Stimulated activated CD4-positive, alpha-beta T cell treated with anti-CD3 and anti-CD28 coated beads, Interleukin-1b, Interleukin-23, amount 100 ng/mL, for 4 hours (primary cell): ENCODE results near the gene ATP10A.

Source experiments
- DNase-seq, 2 donors: peaks; one replicate each; pipeline ENCODE4 v3.0.0-alpha.2; 2020; ENCODE audit warnings: low read depth in 2 of 2

ATP10A gene

GRCh38 chr15:25700916-25701315, 162.2 kb downstream of the ATP10A start:
- DNase-seq = no peak

DNA sequence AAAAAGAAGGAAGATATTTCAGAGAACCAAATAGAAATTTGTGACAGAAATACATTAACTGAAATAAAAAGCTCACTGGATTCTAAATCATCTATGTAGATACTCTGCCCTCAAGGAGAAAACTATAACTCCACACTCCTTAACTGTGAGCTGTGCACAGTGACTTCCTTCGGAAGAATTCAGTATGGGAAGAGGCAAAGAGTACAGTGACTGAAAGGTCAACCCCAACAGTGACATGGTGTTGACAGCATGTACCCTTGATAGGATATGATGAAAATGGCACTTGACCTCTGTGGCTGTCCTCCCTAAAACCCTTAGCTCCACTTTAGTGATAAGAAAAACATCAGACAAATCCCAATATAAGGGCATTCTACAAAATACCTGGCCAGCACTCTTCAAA, 165.5 kb downstream of the ATP10A start:
- no peak for DNase-seq

DNA sequence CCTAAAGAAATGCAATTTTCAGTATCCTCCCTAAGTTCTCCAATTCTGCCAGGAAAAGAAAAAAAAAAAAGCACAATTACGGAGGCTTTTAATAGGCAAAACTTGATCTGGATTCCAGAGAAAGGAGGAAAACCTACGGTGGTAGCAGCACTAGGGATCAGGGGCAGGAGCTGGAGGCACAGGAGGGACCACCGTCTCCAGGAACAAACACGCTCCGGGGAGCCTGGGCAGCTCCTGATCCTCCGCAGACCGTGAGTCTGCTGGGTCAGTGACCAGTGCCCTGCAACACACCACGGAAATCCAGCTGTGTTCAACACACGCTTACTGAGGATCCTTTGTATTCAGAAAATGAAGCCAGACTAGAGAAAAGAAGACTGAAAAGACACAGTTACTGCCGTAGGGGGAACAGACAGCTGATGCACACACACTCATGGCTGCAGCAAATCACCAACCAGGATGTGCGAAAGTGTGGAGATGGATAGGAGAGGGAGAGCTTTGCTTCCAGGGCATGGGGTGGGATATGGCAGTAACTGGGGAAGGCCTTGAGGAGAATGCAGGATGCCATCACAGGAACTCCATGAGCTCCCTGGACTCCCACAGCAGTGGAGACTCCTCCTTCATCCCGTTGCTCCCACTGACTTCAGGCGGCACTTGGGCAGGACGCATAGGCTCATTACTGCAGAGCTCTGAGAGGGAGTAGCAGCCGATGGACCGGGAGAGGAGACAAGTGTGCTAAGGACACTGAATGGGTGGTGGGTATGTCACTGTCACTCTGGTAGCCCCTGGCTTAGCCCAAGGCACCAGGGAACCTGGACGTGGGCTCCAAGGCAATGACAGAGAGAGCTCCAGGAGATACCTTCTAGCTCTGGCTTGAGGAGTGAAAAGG, 167.0 kb downstream of the ATP10A start:
- DNase-seq = no peak

GRCh38 chr15:25694823-25695312, 168.3 kb downstream of the ATP10A start:
- no peak for DNase-seq

DNA sequence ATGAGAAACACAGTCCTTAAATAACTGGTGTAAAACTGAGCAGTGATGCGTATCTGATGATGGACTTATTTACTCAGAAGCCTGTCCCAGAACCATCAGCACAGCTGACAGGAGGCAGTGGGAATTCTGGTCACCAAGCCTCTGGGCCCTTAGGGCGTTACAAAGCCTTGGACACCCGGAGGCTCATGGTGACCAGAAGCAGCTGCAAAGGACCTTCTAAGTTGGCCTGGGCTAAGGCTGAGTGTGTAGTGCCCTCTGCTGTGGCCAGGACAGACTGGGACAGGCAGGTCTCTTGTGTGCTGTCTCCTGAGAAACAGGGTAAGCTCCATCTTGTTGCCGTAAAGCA, 168.9 kb downstream of the ATP10A start:
- no peak for DNase-seq

DNA sequence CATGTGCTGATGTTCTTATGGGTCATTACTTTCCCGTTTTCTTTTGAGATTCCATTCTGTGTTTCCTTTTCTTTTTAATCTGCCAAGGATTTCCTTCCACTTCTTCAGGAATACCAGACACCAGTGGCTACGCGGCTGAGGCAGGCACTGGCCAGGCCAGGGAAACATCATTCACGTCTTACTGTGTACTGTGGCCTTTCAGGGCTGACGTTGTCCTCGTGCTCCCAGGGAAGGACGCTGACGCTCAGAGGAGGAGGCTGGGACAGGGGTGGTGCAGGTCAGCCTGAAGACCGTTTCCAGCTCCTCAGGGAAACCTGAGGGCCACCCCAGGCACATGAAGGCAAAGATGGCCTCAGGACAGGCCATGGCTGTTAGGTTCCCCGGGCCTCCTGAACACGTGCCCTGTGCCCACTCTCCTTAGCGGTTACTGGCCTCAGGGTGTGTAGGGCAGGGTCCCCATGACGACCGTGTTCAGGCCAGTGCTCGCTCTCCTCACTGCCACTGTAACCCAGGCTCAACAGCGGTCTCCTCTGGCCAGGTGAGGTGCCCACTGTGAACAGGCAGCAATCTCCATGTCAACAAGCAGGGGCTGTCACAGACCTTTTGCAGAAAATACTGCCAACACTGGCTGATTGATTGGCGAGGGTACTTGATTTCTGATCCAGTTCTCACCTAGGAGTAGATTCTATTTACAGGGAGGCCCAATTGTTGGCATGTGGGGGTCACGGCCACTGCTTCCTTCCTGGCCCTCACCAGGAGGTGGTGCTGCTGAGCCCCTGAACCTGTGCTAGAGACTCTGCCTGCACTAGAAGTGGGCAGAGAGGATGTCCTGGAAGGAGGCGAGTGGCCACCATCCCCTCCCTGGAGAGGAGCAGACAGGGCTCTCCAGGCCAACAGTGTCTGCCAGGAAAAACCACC, 169.5 kb downstream of the ATP10A start:
- DNase-seq = peak; percentile 8 to 24

- no peak for DNase-seq
Observed at GRCh38 chr15:25691544-25692430, 171.3 kb downstream of the ATP10A start.

GRCh38 chr15:25690673-25691543, 172.2 kb downstream of the ATP10A start:
- DNase-seq = no peak

GRCh38 chr15:25689592-25689991, 173.5 kb downstream of the ATP10A start:
- no peak for DNase-seq

DNA sequence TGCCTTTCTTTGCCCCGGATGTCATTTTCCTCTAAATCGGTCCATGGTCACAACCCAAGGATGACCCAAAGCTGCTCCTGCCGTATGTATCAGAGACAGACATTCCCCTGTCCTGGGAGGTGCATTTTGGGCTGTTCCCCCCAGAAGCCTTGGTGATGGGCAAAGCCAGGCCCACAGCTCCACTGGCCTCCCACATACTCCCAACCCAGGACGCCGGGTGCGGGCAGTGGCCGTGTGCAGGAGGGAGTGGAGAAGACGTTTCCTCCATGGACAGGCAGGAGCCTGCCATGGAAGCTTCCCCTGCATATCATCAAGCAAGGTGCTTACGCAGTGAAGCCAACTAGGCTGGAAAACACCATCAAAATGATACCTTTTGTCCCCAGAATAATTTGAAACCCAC, 175.0 kb downstream of the ATP10A start:
- no peak for DNase-seq

GRCh38 chr15:25687689-25688088, 175.4 kb downstream of the ATP10A start:
- DNase-seq = no peak

DNA sequence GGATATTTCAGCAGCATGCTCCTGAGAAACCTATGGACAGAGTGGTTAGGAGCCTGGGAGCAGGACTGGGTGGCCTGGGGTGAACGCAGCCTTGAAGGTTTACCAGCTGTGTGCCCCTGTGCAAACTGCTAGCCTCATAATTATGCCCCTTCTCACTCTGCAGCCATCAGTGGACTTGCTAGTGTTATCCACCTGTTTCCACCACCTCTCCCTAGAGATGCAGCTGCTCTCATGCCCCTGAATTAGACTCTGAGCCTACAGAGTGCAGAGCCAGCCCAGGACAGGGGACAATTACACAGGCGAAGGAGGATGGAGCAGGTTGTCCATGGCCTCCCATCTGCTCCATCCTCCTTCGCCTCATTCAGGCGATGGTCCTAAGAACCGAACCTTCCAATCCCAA, 175.9 kb downstream of the ATP10A start:
- DNase-seq = no peak

GRCh38 chr15:25686780-25687179, 176.3 kb downstream of the ATP10A start:
- DNase-seq = no peak

DNA sequence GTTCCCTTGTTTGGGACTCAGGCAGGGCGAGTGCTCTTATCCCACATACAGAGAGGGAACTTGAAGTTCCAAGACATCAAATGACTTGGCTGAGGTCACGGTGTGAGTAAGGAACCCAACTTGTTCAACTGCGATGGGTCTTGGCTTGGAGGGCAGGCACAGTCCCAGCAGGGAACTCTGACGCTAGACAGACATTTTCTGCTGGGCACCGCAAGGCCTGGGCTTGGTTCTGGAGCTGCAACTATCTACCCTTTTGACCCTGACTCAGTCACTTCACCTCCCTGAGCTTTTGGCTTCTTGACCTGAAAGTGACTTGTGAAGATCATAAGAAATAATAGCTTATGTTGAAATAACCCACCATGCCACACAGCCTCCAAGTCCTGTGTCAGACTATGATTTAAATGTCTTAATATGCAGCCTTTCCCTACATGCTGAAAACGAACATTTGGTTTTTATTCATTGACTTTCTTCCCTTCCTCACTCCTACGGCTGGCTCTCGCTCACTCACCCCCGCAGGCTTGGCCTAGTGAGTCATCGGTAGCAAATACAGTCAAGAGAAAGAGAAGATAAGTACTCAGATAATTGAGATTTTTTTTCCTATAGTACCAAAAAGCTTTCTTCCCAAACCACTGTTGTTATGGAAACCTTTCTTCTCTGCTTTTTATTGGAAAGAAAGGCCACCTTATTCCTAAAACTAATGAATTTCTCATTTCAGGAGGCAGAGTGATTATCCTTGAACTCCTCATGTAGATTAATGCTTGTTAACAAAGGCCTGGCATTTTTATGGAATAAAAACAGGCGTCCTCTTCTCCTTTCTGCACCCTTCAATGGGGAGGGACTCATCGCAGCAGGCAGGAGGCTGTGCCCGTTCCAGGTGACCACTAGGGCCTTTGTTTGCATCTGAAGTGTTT, 178.4 kb downstream of the ATP10A start:
- DNase-seq = no peak

DNA sequence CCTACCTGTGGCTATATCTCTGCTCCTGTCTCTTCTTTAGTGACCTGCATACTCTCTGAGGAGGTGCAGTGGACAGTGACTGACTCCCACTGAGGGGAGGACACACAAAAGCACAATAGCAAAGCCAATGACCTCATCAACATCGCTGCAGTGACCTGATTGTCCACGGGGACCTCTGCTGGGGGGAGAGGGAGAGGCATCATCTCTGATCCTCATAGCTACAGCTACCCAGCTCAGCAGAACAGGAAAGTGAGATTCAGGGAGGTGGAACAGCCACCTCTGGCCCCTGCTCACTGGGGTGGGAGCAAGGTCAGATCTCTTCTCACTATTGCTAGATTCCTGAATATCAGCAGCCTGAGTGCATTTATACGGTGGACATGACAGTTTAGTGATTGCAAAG, 179.2 kb downstream of the ATP10A start:
- no peak for DNase-seq

- DNase-seq = no peak
Observed at GRCh38 chr15:25683415-25683814, 179.7 kb downstream of the ATP10A start.

- no peak for DNase-seq
Observed at GRCh38 chr15:25682340-25682739, 180.8 kb downstream of the ATP10A start.

GRCh38 chr15:25680686-25681025, 182.5 kb downstream of the ATP10A start:
- DNase-seq = no peak

- DNase-seq = no peak
Observed at GRCh38 chr15:25679964-25680685, 183.0 kb downstream of the ATP10A start.
